ENCODE data around the gene ANO8.

Gene ANO8

GRCh38 chr19:17327654-17328516 lies 6.8 kb downstream of the ANO8 start:
- DNase-seq (ENCODE audit: low spot score): no peak

- no peak for DNase-seq (ENCODE audit: low spot score)
These were observed 7.5 kb downstream of the ANO8 start for GRCh38 chr19:17327068-17327653.

DNA sequence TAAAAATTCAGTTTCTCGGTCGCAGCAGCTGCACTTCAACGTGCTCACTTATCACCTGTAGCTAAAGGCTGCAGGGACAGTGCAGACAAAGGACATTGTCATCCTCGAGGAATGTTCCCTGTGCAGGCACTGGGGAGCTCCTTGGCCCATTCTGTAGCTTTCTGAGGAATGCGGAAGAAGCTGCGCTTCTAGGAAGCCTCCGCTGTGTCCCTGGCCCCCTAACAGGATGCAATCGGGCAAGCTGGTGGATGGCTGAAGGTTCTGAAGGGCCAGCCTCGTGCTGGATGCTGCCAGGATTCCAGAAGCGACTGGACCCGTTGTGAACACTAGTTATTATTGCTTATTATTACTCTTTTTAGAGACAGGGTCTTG lies 8.1 kb downstream of the ANO8 start:
- DNase-seq (ENCODE audit: low spot score): no peak

DNA sequence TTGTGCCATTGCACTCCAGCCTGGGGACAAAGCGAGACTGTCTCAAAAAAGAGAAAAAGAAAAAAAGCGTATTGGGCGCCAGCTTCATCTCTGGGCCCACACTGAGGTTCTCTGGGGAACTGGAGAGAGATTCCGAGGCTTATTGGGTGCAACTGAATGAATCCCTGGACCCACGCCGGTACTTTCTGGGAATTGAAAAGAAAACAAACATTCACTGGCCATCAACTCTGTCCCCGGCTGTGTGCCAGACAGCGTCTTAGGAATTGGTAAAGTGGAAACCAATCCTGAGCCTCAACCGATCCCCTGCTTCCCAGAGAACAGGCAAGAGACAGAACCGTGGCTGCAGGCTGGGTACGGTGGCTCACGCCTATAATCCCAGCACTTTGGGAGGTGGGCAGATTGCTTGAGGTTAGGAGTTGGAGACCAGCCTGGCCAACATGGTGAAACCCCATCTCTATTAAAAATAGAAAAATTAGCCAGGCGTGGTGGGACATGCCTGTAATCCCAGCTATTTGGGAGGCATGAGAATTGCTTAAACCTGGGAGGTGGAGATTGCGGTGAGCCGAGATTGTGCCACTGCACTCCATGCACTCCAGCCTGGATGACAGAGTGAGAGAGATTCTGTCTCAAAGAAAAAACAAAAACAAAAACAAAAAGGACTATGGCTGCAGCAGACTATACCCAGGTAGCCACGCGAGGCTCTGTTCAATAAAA lies 8.6 kb downstream of the ANO8 start:
- DNase-seq (ENCODE audit: low spot score): no peak

GRCh38 chr19:17325133-17325532 lies 9.5 kb downstream of the ANO8 start:
- no peak for DNase-seq (ENCODE audit: low spot score)

DNA sequence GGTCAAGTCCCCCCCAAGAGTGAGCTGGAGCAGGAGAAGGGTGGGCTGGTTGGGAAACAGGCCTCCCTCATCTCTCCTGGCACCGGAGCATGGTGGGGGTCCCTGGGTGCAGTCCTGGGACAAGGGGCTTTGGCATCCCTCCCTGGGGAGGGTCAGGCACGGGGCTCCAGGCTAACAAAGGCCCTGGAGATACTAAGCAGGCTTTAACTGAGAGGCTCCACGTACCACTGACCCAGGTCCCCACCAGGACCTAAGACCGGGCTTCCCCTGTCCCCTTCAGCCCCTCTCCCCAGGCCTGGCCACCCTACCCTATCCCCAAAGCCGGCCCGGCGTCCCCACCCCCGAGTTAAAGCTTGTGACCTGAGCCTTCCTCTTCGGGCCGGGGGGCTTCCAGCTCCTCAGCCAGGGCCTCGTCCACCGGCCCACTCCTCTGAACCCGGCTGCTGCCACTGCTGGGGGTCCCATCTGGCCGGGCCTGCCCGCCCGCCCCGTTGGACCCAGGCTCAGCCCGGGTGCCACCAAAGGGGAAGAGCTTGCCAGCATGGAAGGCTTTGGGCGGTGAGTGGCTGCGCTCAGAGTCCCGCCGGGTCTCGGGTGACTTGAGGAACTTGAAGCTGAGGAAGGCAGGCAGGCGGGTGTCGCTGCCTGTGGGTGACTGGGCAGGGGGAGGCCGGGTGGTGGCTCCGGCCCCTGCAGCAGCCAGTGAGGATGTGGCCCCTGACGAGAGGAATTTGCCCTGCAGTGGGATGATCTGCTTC lies 10.1 kb downstream of the ANO8 start:
- DNase-seq (ENCODE audit: low spot score): no peak

DNA sequence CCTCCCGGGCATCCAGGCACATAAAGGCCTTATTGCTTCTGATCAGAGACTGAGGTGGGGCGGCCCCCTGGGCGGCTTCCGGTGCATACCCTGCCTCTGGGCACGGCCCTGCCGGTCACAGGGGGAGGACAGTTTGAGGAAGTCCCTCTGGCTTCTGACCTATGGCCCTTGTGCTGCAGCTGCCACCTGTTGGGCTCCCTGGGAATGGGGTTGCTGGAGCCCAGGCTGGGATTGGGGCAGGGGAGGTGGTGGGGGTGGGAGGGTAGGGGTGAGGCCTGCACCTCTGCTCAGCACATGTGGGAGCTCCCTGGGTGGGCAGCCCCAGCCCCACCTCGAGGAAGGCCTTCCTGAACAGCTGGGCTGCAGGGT lies 10.7 kb downstream of the ANO8 start:
- DNase-seq (ENCODE audit: low spot score): no peak

DNA sequence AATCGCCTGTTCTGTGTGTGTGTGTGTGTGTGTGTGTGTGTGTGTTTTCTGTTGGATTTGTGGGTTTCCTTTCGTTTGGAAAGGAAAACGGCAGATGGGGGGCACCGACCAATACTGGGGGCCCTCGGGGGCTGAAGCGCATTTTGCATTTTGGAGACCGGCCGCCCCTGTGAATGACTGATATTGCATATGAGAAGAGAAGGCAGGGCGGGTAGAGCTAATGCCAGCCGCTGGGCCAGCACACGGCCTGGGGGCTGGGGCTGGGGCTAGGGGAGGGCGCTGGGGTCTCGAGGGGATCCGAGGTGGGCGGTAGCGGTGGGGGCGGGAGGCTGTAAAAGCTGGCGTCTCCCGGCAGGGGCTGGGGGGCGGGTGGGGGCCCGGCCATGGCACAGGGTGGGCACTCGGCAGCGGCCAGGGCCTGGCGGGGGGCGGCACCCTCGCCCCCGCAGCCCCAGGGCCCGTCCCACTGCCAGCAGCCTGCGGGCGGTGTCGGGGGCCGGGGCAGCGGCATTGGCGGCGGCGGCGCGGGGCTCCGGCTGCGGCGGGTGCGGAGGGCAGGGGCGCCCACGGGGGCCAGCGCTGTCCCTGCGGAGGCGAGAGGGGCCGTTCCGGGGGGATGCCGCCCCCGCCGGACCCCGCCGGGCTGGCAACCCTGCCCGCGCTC lies 11.2 kb downstream of the ANO8 start:
- no peak for DNase-seq (ENCODE audit: low spot score)

DNA sequence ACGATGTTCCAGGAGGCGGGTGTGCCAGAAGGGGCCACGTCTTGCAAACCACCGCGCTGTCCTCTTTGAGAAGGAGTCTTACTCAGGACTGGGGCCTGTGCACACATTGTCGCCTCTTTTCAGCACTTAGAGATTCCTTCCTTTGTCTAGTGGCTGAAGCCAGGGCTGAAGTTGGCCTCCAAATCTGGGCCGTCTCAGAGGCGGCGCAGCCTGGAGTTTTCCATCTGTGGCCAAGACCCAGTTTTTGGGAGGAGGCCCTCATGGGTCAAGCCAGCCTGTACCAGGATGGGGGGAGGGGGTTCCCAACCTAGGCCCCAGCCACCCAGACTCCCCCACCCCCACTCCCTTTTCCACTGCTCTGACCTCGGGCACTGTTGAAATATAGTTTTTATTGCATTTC lies 11.8 kb downstream of the ANO8 start:
- no peak for DNase-seq (ENCODE audit: low spot score)

- DNase-seq (ENCODE audit: low spot score): no peak
These were observed 12.8 kb downstream of the ANO8 start for GRCh38 chr19:17321655-17322489.

GRCh38 chr19:17320435-17320834 lies 14.2 kb downstream of the ANO8 start:
- DNase-seq (ENCODE audit: low spot score): no peak

DNA sequence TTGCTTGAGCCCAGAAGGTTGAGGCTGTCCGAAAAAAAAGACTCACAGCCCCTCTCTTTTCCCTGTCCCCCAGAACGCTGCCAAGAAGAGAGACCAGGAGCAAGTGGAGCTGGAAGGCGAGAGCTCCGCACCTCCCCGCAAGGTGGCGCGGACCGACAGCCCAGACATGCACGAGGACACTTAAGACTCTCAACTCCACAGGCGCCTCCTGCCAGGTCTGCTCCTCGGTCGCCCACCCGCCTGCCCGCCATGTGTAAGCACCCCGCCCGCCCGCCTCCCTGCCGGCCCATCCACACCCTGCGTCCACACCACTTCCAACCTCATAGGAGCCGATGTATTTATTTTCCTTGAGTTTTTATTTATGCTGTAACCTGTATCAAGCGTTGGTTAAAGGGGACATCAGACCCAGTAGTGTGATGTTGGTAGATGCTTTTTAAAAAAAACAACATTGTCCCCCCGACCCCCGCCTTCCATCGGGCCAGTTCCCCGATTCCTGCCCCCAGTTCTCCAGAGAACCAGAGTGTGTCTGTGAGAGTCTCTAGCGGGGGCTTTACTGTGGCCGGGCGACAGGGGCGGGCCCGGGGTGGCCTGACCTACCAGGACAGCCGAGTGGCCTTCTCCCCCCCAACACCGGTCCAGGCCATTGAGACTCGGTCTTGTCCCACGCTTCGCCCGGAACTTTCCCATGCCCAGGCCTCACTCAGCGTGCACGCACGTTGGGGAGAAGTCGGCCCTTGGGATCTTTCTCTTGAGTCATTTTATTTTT lies 15.0 kb downstream of the ANO8 start:
- no peak for DNase-seq (ENCODE audit: low spot score)

- no peak for DNase-seq (ENCODE audit: low spot score)
These were observed 15.7 kb downstream of the ANO8 start for GRCh38 chr19:17318966-17319365.

DNA sequence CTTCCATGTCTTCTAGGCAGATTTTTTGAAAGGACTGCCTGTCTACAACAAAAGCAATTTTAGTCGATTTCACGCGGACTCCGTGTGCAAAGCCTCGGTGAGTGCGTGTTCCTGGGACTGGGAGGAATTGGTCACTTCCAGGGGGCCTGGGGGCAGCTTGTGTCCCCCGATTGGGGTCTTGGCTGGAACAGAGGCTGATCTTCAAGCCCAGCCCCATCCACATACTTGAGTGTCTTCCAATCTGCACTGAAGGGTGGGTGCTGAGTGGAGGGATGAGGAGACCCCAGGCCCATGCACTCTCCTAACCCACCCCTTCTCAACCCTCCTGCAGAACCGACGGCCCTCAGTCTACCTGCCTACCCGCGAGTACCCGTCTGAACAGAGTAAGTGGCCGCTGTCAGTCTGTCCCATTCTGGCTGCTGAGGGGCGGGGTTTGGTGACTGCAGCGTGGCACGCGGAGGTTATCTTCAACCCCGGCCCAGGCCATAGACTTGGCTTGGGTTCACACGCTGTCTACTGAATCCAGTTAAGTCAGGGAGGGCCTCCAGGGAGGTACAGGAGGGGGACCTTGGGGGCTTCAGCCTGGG lies 20.6 kb downstream of the ANO8 start:
- DNase-seq (ENCODE audit: low spot score): no peak

DNA sequence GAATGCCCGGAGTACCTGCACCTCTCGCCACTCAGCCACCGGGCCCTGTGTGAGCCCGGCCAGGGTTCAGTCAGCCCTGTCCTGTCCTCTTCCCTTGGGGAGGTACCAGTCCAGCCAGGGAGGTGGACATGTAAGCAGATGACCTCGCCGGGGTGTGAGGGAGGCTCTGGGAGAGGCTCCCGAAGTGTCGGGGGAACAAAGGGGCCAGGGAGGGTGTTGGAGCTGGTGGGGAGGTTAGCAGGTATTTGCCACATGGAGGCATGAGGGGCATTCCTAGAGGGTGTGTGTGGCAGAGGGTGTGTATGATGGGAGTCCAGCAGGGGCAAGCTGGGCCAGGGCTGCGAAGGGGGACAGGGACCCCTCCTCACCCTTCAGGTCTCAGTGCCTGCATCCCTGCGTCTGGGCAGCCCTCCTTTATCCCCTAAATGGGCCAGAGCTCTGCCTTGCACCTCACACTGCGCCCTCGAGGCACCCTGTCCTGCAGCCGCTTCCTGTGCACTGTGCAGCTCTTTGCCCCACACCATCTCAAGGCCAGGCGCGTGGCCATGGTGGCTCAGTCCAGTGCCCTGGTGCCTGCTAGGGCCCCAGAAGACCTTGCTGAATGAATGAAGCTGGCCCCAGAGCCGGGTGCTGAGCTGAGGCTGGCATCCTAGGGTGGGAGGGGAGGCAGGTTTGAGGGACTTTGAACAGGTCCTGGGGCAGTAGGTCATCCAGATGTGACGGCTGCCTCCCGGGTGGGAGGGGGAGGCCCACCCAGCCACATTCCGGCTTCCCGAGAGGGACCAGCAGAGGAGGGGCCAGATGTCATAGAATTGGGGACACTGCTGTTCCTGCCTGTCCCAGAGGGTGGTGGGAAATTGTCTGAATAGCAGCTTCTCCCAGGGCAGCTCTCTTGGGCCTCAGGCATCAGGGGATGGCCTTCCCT lies 22.2 kb downstream of the ANO8 start:
- no peak for DNase-seq (ENCODE audit: low spot score)

GRCh38 chr19:17311455-17312188 lies 23.0 kb downstream of the ANO8 start:
- no peak for DNase-seq (ENCODE audit: low spot score)

- DNase-seq (ENCODE audit: low spot score): no peak
These were observed 24.6 kb downstream of the ANO8 start for GRCh38 chr19:17309965-17310461.
